Activated B cell treated with CpG ODN at 0.5 μM for 24 hours (primary cell): ENCODE measurements around the gene HS6ST1. TPM values are rescaled to one million over a fixed set of nuclear protein-coding genes. Genes with fewer than 3 reads are reported as not detected.

Experiments
- ATAC-seq: fragments of 200-7000 bp; cut with Tn5 transposase; one replicate; pipeline ENCODE4 v1.10.0; 2021; ENCODE audit warnings: low read depth, mild to moderate bottlenecking, moderate library complexity
- CTCF ChIA-PET: fragments of 350-600 bp; sonication (Branson Sonifier 250); formaldehyde crosslinking; loops from one replicate; lab custom pipeline; 2021; ENCODE audit warnings: antibody characterized with exemption; lab: Charles Lee
- POLR2A ChIA-PET: fragments of 350-600 bp; sonication (Branson Sonifier 250); formaldehyde crosslinking; loops from one replicate; lab custom pipeline; 2021; ENCODE audit warnings: antibody characterized with exemption; lab: Charles Lee
- DNase-seq: peaks from one replicate; pipeline ENCODE4 v3.0.0; 2022
- H3K27ac Mint-ChIP-seq: one replicate; pipeline ENCODE4 v1.8.0; 2020; ENCODE audit warnings: mixed read lengths
- H3K27me3 Mint-ChIP-seq: one replicate; pipeline ENCODE4 v1.8.0; 2021; ENCODE audit warnings: mixed read lengths
- H3K36me3 Mint-ChIP-seq: one replicate; pipeline ENCODE4 v1.8.0; 2021; ENCODE audit warnings: low read depth, mixed read lengths
- H3K4me1 Mint-ChIP-seq: one replicate; pipeline ENCODE4 v1.8.0; 2021; ENCODE audit warnings: mixed read lengths
- H3K4me3 Mint-ChIP-seq: one replicate; pipeline ENCODE4 v1.8.0; 2020; ENCODE audit warnings: mild to moderate bottlenecking, mixed read lengths
- H3K9me3 Mint-ChIP-seq: one replicate; pipeline ENCODE4 v1.8.0; 2020; ENCODE audit warnings: mixed read lengths
- CTCF ChIP-seq: fragments of 200-600 bp; IDR thresholded peaks from one replicate; pipeline ENCODE4 v1.8.0; 2022; ENCODE audit warnings: antibody characterized with exemption, mild to moderate bottlenecking
- intact Hi-C: fragments of 100-400 bp; cut with micrococcal nuclease; formaldehyde crosslinking; loops from one replicate; pipeline ENCODE4 v1.15.1; 2024
- total RNA-seq: library from RNA; stranded (reverse); gene quantifications from 2 replicates; pipeline ENCODE4 v1.2.3, GENCODE V29; 2022

HS6ST1 gene
- total RNA-seq, 1 donor from 2014 or later = 16.9 TPM

- ATAC-seq = no peak
- ChIA-PET CTCF (no interaction called here), POLR2A (no interaction called here)
- peaks cover 16% of the 10 kb centered on the region for H3K36me3 Mint-ChIP-seq
- H3K27me3 Mint-ChIP-seq = no peaks in the 10 kb centered on the region
- no peak for DNase-seq
- no peaks in the 10 kb centered on the region for H3K9me3 Mint-ChIP-seq
- no peak for TF ChIP-seq CTCF
- peaks cover 30% of the 10 kb centered on the region for H3K4me1 Mint-ChIP-seq
- H3K27ac Mint-ChIP-seq = no peak overlapping the region
- intact Hi-C loops = no loop called here
- no peak overlapping the region for H3K4me3 Mint-ChIP-seq
These were observed 31.5 kb downstream of the HS6ST1 start for GRCh38 chr2:128286905-128287779.

- no peak for TF ChIP-seq CTCF
- Mint-ChIP-seq H3K36me3 (peaks cover 16% of the 10 kb centered on the region), H3K27me3 (no peaks in the 10 kb centered on the region), H3K9me3 (no peaks in the 10 kb centered on the region), H3K4me1 (peaks cover 31% of the 10 kb centered on the region), H3K27ac (no peak overlapping the region), H3K4me3 (no peak overlapping the region)
- DNase-seq = no peak
- ChIA-PET CTCF (no interaction called here), POLR2A (no interaction called here)
- intact Hi-C loops = no loop called here
- no peak for ATAC-seq
These were observed 32.5 kb downstream of the HS6ST1 start for GRCh38 chr2:128286011-128286721.

- ChIA-PET CTCF (no interaction called here), POLR2A (no interaction called here)
- Mint-ChIP-seq H3K4me3 (no peak overlapping the region), H3K9me3 (no peaks in the 10 kb centered on the region), H3K4me1 (peaks cover 35% of the 10 kb centered on the region), H3K36me3 (peaks cover 16% of the 10 kb centered on the region), H3K27me3 (no peaks in the 10 kb centered on the region), H3K27ac (no peak overlapping the region)
- ATAC-seq (no peak), DNase-seq (no peak)
- intact Hi-C loops = no loop called here
- no peak for TF ChIP-seq CTCF
These were observed 33.2 kb downstream of the HS6ST1 start for GRCh38 chr2:128285329-128285931.

GRCh38 chr2:128284841-128285240 is 33.8 kb downstream of the HS6ST1 start:
- Mint-ChIP-seq H3K27me3 (no peaks in the 10 kb centered on the region), H3K27ac (no peak overlapping the region), H3K36me3 (peaks cover 16% of the 10 kb centered on the region), H3K9me3 (no peaks in the 10 kb centered on the region), H3K4me3 (no peak overlapping the region), H3K4me1 (peaks cover 37% of the 10 kb centered on the region)
- CTCF ChIA-PET = no interaction called here
- TF ChIP-seq CTCF = no peak
- POLR2A ChIA-PET = no interaction called here
- intact Hi-C loops = no loop called here
- no peak for ATAC-seq
- DNase-seq = no peak

- no peak for ATAC-seq
- ChIA-PET CTCF (no interaction called here), POLR2A (no interaction called here)
- no peak for DNase-seq
- peaks cover 44% of the 10 kb centered on the region for H3K4me1 Mint-ChIP-seq
- peaks cover 10% of the 10 kb centered on the region for H3K36me3 Mint-ChIP-seq
- H3K27me3 Mint-ChIP-seq = no peaks in the 10 kb centered on the region
- no peak for TF ChIP-seq CTCF
- no peak overlapping the region for H3K4me3 Mint-ChIP-seq
- H3K27ac Mint-ChIP-seq = no peak overlapping the region
- no peaks in the 10 kb centered on the region for H3K9me3 Mint-ChIP-seq
- intact Hi-C loops = no loop called here
These were observed 34.6 kb downstream of the HS6ST1 start for GRCh38 chr2:128284037-128284441.
